HCEC 1CT (cell line): ENCODE data around the gene KDM2B.
"Not testable (repeated sequence)": the region's sequence is repeated elsewhere in the genome, so short reads cannot be mapped to it uniquely, and the experiment has no call there.

ENCODE experiments used
- DNase-seq: peaks from one replicate; pipeline ENCODE4 v3.0.0-alpha.2; 2017

KDM2B gene

DNA sequence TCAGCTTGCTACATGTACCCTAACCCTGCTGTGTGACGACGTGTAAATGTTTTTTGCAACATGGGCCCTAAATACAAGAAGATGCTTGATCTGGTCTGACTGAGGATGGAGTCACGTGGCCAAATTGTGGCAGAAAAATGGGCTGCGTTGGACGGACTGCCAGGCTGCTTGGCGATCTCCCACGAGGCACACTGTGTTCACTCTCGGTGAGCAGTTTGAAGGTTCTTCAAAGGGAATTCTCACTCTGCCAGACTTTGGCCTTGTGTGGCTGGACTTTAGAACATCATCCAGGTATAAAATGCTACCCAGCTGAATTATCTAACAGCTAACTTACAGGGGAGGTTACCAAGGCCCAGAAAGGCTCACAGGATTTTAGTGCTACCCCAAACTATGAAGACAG is 85.1 kb downstream of the KDM2B start:
- DNase-seq = no peak

DNA sequence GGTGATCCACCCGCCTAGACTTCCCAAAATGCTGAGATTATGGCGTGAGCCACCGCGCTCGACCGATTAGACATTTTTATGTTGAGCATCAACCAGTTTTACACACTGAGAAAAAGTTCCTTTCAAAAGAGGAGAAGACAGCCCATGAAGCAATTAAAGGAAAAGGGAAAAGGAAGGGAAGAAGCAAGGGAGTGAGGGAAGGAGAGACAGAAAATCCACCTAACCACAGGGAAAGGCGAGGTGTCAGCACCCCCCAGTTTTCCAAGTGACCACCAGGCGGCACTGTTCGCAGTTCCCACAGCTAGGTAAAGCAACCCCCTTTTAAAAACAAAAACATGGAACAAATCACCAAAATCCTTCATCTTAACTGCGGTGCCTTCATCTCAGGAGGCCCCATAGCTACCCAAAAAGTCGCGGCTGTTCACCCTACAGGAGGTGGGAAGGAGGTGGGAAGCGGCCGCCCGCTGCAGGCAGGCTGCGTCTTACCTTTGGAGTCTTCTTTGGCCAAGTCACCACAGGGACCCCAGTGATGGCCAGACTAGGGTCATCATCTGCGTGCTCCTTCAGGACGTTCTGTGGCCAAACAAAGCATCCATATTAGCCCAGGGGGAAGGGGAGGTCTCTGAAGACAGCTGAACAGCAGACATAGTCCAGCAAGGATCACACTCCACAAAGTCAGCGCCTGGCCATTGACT is 86.6 kb downstream of the KDM2B start:
- peak; percentile 13 for DNase-seq

DNA sequence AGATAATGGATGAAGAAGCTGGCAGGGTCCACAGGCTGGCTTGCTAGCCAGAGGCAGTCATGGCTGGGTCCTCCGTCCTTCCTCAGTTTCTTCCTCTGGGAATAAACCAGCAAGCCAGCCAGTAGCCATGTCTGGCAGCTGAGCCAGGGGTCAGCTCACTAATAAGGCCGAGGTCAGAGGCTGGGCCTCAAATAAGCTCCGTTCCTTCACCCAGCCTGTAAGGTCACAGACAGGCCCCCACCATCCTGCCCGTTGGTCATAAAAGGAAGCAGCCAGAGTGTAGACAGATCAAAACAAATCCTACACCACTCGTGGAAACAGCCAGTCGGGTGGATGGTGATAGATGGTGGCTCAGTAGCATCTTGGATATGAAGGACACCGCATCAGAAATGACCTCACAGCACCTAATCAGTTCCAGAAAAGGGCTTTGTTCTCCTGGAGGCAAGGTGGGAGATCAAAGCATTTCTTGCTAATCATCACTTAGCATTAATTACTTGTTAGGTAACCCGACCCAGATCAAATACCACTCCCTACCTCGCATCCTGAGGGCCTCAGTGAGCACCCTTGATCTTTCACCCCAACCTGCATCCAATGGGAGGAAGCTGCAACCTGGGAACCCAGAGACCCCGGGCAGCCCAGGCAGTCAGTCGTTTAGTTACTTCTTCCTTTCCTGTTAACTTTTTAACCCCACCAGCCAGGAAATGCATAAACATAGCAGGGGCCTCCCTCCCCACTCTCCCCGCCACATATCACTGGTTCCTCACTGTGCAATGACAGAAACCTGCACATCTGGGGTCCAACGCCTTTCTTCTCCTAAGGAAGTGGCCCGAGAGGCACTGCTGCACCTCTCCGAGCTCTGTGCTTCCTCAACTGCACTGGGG is 90.2 kb downstream of the KDM2B start:
- no peak for DNase-seq

DNA sequence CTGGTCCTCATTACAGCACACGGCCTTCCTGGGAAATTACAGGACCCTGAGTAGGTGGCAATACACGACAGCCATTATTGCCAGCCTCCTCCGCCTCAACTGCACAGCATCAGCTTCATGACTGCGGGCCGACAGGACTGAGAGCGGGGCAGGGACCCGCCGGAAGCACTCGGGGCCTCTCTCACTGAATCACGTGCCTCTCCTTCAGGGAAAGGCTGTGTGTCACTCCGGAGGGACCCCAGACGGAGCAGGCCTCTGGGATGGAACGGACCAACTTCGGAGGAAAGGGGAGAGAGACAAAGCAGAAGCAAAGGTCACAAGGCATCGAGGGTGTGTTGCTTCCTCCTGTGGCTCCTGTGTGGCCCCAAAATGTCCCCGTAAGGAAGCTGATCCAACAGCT is 90.9 kb downstream of the KDM2B start:
- no peak for DNase-seq

DNA sequence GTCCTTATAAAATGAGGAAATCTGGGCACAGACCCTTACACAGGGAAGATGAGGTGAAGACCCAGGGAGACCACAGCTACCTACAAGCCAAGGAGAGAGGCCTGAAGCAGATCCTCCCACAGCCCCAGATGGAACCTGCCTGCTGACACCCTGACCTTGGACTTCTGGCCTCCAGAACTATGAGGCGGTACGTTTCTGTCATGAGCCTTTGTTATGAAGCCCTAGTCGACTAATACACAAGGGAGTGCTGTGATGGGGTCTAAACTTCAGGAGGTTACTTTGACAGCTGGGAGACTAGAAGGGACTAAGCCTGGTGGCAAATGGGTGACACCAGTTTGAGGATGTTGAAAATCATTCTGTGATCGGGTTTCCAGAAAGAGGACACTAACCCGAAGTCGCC is 95.9 kb downstream of the KDM2B start:
- DNase-seq = no peak

DNA sequence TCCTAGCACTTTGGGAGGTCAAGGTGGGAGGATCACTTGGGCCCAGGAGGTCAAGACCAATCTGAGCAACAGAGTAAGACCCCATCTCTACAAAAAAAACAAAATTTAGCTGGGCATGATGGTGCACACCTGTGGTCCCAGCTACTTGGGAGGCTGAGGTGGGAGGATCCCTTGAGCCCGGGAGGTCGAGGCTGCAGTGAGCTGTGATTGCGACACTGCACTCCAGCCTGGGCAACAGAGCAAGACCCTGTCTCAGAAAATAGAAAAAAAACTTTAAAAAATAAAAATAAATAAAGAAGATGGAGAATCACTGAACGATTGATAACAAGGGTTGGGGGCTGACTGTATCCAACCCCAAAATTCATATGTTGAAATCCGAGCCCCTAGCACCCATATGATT is 96.3 kb downstream of the KDM2B start:
- not testable (repeated sequence) for DNase-seq

DNA sequence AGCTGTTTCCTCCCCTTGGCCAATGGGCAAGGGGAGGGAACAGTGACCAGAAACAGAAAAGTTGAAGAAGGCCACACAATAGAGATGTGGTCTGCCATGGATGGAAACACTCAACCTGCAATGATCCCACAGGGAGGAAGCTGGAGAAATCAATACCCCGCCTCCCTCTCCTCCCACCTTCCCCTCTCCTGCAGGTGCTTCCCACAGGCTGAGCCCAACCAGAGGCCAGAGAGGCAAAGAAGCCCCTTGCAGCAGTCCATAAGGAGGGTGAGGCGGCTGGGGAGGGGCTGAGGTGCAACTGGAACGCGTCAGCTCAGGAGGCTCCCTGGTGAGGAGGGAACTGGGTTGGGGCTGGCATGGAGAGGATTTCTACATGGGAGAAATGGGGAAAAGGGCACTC is 96.9 kb downstream of the KDM2B start:
- DNase-seq = no peak

DNA sequence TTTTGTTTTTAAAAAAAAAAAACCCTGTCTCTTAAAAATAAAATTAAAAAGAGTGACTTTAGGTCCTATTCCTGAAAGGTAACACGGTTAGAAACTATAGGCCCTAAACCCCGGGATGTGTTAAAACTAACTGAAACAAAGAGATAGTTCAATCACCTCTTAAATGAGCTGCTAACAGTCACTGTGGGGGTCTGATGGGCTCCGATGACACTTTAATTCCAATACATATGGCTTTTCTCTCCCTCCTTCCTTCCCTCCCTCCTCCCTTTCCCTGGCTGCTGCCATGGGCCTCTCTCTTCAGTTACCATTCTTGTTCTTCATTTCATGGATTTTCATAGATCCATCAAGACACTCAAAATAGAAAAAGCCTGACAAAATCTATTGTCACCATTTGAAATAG is 104.3 kb downstream of the KDM2B start:
- DNase-seq = no peak

DNA sequence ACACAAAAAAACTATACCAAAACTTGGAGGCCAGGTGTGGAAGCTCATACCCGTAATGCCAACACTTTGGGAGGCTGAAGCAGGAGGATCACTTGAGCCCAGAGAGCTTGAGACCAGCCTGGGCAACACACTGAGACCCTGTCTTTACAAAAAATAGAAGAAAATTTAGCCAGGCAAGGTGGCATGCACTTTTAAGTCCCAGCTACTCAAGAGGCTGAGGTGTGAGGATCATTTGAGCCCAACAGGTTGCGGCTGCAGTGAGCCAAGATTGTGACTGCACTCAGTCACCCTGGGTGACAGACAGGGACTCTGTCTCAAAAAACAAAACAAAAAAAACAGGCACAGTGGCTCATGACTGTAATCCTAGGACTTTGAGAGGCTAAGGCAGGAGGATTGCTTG is 105.5 kb downstream of the KDM2B start:
- DNase-seq = no peak

DNA sequence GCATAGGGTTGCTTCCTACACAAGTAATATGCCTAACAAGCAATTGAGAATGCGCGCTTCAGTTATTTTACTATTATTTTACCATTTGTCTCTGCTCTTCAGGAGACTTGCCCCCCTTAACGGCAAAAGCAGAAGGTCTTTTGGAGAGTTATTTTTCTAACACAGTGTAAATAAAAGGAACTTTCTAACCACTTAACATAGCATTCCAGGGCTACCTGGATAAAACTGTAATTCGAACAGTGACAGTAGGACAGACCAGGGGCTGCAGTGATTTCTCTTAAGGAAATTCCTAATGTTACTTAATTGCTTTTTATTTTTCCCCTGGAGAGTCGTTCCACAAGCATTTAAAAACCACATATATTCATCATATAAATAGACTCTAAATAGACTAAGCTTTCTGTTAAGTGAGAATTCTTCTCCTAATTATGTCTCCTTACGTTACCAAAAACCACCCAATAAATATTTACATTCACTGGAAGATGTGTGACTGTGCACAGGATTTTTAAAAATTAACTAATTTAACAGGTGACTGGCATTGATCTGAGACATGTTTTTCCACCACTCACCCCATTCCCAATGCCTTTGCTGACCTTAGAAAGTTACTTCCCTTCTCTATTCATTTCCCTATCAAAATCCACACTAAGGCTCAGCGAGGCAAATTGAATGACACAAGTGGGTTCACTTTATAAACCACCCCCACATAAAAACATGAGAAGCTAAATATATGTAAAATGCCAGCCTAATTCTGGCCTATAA is 108.5 kb downstream of the KDM2B start:
- no peak for DNase-seq

DNA sequence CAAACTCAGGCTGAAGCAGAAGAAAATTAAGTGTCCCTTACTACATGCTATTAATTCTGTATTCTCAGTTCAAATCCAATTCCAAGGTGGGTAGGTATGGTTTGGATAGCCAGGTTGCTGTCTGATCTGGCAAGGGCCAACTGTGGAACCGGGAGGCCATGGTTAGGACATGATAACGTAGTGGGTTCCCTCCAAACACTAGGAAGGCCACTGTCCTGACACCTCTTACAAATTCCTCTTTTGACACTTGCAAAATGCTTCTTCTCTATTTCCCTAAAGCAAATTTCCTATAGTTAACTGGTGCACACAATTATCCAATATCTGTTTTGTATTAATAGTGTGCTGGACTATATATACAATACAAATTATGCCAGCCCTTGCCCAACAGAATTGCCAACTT is 110.1 kb downstream of the KDM2B start:
- no peak for DNase-seq

DNA sequence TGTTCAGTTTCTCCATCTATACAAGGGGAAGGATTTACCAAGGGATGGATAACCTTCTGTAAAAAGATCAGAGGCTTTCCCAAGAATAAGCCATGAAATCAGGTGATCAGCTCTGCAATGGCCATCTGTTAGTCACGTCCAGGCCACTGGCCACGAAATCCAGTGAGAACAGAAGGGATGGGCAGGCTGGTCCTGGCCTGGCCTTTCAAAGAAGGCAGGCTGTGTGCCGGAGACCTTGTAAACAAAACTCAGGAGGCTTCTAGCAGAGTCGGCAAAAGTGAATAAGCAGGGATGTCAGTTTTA is 112.4 kb downstream of the KDM2B start:
- peak; percentile 27 for DNase-seq

DNA sequence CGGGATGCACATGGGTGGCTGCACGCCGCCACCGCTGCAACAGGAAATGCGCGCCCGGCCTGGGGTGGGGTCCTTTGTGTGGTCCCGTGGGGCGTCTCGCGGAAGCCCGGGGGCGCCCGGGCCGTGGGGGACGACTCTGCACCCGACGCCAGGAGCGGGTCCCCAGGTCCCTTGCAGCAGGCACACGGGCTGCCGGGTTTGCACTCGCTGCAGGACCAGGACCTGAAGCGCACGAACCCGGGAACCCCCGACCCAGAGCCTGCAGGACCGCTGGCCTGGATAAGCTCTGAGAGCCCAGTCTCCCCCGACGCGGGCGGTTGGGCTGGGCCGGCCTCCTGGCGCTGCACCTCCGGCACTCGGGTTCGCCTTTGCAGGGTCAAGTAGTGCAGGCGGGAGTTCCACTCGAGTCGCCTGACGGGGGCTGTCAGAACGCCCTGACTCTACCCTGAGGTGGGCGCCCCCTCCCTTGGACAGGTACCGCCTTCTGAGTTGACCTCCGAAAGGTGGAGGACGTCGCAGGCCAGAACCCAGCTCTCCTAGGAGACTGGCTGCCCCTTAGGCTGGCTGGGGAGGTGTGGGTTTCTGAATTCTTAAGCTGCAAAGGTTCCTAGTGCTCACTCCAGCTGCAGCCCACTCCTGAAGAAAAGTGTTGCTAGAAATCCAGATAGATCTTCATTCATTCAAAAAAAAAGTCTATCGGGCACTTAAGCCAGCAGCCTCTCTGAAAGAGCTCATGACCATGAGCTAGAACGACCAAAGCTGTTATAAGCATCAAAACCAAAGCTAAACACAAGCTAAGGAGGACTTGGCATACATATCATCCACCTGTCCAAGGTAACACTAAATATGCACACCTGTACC is 113.0 kb downstream of the KDM2B start:
- DNase-seq = no peak

DNA sequence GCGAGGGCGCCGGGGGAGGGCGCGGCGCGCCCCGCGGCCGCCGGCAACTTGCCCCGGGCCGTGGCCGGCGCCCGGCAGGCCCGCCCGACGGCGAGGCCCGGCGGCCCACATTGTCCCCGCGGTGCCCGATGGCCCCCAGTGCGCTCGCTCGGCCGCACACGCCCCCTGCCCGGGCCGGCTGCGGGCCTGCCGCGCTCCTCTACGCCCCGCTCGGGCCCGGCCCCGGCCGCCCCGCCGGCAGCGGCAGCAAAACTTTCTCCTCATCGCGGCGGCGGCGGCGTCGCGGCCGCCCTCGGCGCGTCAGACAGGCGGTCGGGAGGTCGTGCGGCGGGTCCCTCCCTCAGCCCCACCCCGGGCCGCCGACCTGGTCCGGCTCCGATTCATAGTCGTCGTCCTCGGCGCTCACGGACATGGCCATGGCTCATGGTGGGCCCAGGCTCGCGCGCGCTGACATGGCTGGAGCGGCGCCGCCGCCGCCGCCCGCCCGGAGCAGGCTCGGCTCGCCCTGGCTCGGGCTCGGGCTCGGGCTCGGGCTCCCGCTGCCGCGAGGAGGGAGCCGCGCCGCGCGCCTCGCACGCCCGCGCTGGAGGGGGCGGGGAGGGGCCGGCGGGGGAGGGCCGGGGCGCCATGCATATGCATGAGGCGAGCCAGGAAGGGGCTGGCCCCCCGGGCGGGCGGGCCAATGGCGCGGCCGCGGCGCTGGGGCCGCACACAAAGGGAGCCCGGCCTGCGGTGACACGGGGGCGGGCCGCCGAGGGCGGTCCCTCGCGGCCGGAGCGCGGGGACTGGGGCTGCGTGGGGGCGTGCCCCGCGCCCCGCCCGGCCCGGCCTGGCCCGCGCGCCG is 113.8 kb downstream of the KDM2B start:
- DNase-seq = peak; percentile 83

DNA sequence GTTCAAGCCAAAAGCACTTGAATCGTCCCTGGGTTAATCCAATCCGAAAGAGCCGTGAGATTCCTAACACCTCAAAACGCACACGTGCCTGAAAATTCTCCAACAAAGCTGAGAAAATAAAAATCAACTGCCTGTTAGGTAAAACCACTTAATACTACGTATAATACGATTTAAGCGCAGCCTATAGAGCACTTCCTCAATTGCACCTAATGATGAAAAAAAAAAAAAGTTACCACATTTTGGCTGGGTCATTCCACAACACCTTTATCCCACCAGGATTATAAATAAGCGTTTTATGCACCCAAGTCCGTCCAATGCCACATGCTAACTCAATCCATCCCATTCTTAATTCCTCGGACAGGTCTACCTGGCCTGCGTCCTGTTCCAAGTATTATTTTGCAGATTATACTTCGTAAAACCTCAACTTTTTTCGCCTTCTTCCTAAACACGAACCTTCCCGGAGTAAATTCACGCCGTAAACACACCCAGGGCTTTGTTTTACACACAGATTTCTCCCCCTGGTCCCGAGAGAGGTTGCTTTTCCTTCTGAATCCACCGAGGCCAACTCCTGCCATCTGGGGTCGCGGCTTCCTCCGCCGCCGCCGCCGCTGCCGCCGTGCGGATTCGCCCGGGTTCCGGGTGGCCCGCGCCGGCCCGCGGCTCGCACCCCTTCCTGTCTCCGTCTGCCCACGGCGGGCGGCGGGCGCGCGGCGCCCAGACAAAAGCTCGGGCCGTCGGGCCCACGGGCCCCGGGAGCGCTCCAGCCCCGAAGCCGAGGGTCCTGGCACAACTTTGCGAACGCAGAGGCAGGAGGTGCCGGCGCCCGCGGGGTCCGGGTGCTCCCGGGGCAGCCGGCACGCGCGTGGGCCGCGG is 114.7 kb downstream of the KDM2B start:
- peak; percentile 15 for DNase-seq

DNA sequence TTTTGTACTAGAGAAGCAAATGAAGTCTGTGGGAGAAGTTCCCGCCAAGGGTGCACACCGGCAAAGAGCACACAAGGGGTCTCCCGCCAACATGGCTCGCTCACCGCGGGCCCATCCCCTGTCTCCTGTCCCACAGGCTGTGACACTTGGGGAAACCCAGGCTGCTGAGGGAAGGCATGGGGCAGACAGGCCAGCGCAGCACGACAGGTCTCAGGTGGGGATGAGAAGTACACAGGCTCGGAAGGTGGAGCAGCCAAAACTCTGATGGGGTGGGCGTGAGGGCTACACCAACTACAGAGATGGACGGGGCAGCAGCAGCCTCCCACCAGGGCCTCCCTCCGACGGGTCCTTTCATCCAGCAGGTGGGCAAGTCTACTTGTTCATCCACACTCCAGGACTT is 116.5 kb downstream of the KDM2B start:
- no peak for DNase-seq

DNA sequence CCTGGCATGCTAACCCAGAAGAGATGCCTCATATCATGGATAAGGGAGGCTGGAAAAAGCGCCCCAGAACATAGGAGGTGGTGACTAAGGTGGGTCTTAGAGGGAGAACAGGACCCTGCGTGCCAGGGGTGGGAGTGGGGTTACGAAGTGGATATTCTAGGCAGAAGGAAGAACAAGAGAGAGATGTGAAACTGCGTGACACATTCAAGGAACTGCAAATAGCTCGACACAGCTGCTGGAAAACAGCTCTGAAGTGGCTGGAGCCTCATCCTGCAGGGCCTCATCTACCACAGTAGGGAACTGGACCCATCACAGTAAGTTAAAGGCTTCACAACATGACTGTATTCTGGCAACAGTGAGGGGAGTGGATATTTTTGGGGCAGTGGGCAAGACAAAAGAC is 119.8 kb downstream of the KDM2B start:
- DNase-seq = no peak

DNA sequence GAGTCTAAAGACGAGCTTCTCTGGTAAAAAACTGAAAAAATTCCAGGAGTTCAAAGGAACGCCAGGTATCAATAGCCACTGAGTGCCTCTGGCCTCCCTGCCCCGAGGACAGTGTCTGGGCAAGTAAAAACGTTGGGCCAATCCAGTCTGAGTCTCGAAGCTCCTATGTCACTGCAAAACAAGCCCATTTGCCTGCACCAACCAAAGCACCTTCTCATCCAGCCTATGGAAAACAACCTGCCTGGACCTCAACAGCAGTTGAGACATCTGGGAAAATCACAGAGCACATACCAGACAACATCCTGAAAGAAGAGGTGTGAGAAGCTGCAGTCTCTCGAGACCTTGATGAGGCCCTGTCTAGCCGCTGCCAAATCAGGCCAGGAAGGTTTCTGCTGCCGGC is 124.3 kb downstream of the KDM2B start:
- DNase-seq = no peak

DNA sequence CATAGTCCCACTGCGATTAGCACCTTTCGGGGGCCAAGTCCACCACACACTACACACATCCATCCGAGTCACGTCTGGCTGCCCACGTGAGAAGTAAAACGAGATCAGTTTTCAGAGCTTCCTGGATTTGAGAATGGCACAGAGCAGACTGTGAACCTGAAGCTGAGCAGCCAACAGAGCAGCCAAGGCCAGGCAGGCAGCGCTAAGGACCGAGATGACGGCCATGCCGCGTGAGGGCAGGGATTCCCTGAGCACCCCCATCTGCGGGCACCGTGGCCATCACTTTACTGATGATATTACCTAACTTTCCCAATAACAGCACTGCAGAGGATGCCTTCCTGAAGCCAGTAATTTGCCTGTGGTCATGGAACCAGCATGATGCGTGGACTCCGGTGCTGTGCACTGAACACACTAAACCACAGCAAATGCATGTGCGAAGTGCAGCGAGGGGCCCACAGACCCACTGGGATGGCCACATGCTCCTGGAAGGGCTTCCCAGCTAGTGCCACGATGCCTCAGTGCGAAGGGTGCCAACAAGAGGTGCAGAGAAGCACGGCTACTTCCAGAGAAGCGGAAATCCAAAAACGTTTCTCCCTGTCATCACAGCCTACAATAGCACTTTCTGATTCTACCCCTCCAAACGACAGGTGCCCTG is 124.9 kb downstream of the KDM2B start:
- DNase-seq = no peak

DNA sequence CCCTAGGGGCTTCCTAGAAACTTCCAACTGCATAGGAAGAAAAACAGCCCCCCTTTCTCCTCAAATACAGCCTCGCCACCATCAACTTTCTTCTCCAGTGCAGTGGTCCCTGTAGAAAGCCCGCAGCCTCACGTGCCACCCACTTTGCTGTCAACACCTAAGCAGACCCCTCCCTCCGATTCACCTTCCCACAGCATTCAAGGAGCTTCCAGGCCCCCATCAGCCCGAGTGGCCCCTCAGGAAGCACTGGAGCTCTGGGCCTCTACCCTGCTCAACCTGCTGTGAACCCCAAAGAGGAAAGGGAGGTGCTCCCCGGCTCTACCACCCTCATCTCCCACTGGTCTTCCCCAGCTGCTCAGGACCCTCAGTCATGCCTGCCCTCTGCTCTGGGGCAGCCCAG is 125.9 kb downstream of the KDM2B start:
- DNase-seq = no peak
